ENCODE results near the gene EEF2K. TPM values are rescaled to one million over a fixed set of nuclear protein-coding genes. Genes with fewer than 3 reads are reported as not detected.
A peak's percentile ranks its signal among the peaks of the same experiment; 100 is the strongest.

The EEF2K gene
- total and polyA plus RNA-seq, 2 of the 13 experiments (the other 11 are each of a cell fraction or from before 2014, with no cell fraction given), result 22.0 to 23.8 TPM

DNA sequence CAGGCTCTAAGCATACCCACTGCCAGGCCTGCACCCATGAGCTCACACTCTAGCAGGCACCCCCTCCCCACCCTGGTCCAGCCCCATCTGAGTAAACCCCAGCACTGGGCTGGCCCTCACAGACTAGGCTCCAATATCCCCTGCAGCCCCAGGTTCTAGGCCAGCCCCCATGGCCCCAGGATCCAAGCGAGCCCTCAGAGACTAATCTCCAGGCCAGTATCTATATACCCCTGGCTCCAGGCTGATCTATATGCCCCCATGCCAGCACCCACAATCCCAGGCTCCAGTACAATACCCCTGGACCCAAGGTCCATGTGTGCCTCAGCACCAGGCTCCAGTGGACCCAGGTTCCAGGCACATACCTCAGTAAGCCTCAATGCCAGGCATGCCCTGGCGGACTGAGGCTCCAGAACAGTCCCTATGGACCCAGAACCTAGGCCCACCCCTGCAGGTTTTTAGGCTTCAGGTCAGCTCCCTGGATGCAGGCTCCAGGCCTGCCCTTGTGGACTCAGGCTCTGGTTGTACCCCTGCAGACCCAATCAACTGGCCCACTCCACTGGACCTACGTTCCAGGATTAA, 129.7 kb downstream of the EEF2K start (continued):
- TF ChIP-seq, protein P1, sequence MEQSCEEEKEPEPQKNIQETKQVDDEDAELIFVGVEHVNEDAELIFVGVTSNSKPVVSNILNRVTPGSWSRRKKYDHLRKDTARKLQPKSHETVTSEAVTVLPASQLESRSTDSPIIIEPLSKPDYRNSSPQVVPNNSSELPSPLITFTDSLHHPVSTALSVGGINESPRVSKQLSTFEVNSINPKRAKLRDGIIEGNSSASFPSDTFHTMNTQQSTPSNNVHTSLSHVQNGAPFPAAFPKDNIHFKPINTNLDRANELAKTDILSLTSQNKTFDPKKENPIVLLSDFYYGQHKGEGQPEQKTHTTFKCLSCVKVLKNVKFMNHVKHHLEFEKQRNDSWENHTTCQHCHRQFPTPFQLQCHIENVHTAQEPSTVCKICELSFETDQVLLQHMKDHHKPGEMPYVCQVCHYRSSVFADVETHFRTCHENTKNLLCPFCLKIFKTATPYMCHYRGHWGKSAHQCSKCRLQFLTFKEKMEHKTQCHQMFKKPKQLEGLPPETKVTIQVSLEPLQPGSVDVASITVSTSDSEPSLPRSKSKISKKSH (CRISPR knock-in tag; IDR thresholded peaks at IDR 0.05; ENCODE audit: borderline replicate concordance), result peak; percentile 83; the same call in 1 of the 2 replicates
- 0 out of 2 replicates have a peak, but pooled peaks have one; percentile 45 for TF ChIP-seq ZNF124 (CRISPR knock-in tag; IDR thresholded peaks at IDR 0.05)
- TF ChIP-seq RBFOX2 (IDR thresholded peaks at IDR 0.05; ENCODE audit: low read depth, low read length), result no peak
- TF ChIP-seq JARID2 (CRISPR knock-in tag; IDR thresholded peaks at IDR 0.05; ENCODE audit: insufficient replicate concordance), result peak; percentile 40
- TF ChIP-seq, protein P2, sequence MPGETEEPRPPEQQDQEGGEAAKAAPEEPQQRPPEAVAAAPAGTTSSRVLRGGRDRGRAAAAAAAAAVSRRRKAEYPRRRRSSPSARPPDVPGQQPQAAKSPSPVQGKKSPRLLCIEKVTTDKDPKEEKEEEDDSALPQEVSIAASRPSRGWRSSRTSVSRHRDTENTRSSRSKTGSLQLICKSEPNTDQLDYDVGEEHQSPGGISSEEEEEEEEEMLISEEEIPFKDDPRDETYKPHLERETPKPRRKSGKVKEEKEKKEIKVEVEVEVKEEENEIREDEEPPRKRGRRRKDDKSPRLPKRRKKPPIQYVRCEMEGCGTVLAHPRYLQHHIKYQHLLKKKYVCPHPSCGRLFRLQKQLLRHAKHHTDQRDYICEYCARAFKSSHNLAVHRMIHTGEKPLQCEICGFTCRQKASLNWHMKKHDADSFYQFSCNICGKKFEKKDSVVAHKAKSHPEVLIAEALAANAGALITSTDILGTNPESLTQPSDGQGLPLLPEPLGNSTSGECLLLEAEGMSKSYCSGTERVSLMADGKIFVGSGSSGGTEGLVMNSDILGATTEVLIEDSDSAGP (CRISPR knock-in tag; IDR thresholded peaks at IDR 0.05; ENCODE audit: borderline replicate concordance), result peak; percentile 41; the same call in 1 of the 2 replicates
- TF ChIP-seq ZNF768 (CRISPR knock-in tag; IDR thresholded peaks at IDR 0.05), result peak; percentile 46; the same call in 1 of the 2 replicates
- TF ChIP-seq PAF1 (CRISPR knock-in tag; IDR thresholded peaks at IDR 0.05), result 0 out of 2 replicates have a peak, but pooled peaks have one; percentile 18
- 0 out of 2 replicates have a peak, but pooled peaks have one; percentile 2 for TF ChIP-seq CENPT (CRISPR knock-in tag; IDR thresholded peaks at IDR 0.05; ENCODE audit: low read depth)
- TF ChIP-seq HIVEP1 (CRISPR knock-in tag; IDR thresholded peaks at IDR 0.05), result peak; percentile 64; the same call in 1 of the 2 replicates
- TF ChIP-seq POLR2A (IDR thresholded peaks at IDR 0.05; ENCODE audit: insufficient read depth in 1 of 2, low read depth in 2 of 2, low read length in 2 of 2), result peak; percentile 18 to 47; a peak in 2 of 4 replicates
- TF ChIP-seq ARHGAP35 (CRISPR knock-in tag; IDR thresholded peaks at IDR 0.05; ENCODE audit: borderline replicate concordance), result 0 out of 2 replicates have a peak, but pooled peaks have one; percentile 39
- TF ChIP-seq SP4 (CRISPR knock-in tag; IDR thresholded peaks at IDR 0.05), result 0 out of 2 replicates have a peak, but pooled peaks have one; percentile 34
- TF ChIP-seq, protein P3, sequence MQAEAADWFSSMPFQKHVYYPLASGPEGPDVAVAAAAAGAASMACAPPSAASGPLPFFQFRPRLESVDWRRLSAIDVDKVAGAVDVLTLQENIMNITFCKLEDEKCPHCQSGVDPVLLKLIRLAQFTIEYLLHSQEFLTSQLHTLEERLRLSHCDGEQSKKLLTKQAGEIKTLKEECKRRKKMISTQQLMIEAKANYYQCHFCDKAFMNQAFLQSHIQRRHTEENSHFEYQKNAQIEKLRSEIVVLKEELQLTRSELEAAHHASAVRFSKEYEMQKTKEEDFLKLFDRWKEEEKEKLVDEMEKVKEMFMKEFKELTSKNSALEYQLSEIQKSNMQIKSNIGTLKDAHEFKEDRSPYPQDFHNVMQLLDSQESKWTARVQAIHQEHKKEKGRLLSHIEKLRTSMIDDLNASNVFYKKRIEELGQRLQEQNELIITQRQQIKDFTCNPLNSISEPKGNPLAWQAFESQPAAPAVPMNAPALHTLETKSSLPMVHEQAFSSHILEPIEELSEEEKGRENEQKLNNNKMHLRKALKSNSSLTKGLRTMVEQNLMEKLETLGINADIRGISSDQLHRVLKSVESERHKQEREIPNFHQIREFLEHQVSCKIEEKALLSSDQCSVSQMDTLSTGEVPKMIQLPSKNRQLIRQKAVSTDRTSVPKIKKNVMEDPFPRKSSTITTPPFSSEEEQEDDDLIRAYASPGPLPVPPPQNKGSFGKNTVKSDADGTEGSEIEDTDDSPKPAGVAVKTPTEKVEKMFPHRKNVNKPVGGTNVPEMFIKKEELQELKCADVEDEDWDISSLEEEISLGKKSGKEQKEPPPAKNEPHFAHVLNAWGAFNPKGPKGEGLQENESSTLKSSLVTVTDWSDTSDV (CRISPR knock-in tag; IDR thresholded peaks at IDR 0.05), result 0 out of 2 replicates have a peak, but pooled peaks have one; percentile 51
- TF ChIP-seq AGO2 (optimal IDR thresholded peaks at IDR 0.05; ENCODE audit: low read depth, low read length), result peak; percentile 98
- TF ChIP-seq POLR2G (IDR thresholded peaks at IDR 0.05; ENCODE audit: low read depth, low read length), result peak; percentile 60
- TF ChIP-seq, protein P4, sequence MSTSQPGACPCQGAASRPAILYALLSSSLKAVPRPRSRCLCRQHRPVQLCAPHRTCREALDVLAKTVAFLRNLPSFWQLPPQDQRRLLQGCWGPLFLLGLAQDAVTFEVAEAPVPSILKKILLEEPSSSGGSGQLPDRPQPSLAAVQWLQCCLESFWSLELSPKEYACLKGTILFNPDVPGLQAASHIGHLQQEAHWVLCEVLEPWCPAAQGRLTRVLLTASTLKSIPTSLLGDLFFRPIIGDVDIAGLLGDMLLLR (CRISPR knock-in tag; IDR thresholded peaks at IDR 0.05), result peak; percentile 30; the same call in 1 of the 2 replicates
- 0 out of 2 replicates have a peak, but pooled peaks have one; percentile 23 for TF ChIP-seq HNRNPL (IDR thresholded peaks at IDR 0.05; ENCODE audit: low read depth, low read length)
- TF ChIP-seq, protein P5, sequence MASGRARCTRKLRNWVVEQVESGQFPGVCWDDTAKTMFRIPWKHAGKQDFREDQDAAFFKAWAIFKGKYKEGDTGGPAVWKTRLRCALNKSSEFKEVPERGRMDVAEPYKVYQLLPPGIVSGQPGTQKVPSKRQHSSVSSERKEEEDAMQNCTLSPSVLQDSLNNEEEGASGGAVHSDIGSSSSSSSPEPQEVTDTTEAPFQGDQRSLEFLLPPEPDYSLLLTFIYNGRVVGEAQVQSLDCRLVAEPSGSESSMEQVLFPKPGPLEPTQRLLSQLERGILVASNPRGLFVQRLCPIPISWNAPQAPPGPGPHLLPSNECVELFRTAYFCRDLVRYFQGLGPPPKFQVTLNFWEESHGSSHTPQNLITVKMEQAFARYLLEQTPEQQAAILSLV (CRISPR knock-in tag; IDR thresholded peaks at IDR 0.05; ENCODE audit: borderline replicate concordance), result 0 out of 2 replicates have a peak, but pooled peaks have one; percentile 17

Data from HepG2 (cell line).